Neural progenitor cell (in vitro differentiated cells): ENCODE data around the gene CACNA1C. TPM values are rescaled to one million over a fixed set of nuclear protein-coding genes. Genes with fewer than 3 reads are reported as not detected.

Experiments used
- DNase-seq: peaks from one replicate; pipeline ENCODE4 v3.0.0-alpha.2; 2016; ENCODE audit warnings: low spot score
- H2AFZ ChIP-seq: fragments of 200-600 bp; sonication (generic); replicated peaks from 2 replicates; pipeline ENCODE4 v1.6.1; 2016; ENCODE audit warnings: antibody characterized with exemption
- H3F3A ChIP-seq: fragments of 200-600 bp; sonication (generic); 2 replicates; pipeline ENCODE4 v1.6.1; 2016; ENCODE audit warnings: antibody characterized with exemption, low read depth
- H3K27ac ChIP-seq: fragments of 200-600 bp; sonication (generic); 2 replicates; pipeline ENCODE4 v1.5.1; 2016; ENCODE audit warnings: mild to moderate bottlenecking
- H3K27me3 ChIP-seq: fragments of 200-600 bp; sonication (generic); 2 replicates; pipeline ENCODE4 v1.6.1; 2016; ENCODE audit warnings: mild to moderate bottlenecking, moderate library complexity
- H3K36me3 ChIP-seq: fragments of 200-600 bp; sonication (generic); 2 replicates; pipeline ENCODE4 v1.5.1; 2016
- H3K4me1 ChIP-seq: fragments of 200-600 bp; sonication (generic); 2 replicates; pipeline ENCODE4 v1.6.1; 2016; ENCODE audit warnings: mixed run types
- H3K4me2 ChIP-seq: fragments of 200-600 bp; sonication (generic); 2 replicates; pipeline ENCODE4 v1.6.1; 2016
- H3K4me3 ChIP-seq: fragments of 200-600 bp; sonication (generic); 2 replicates; pipeline ENCODE4 v1.5.1; 2016
- H3K79me2 ChIP-seq: fragments of 200-600 bp; sonication (generic); 2 replicates; pipeline ENCODE4 v1.6.1; 2016; ENCODE audit warnings: low read depth
- H3K9ac ChIP-seq: fragments of 200-600 bp; sonication (generic); 2 replicates; pipeline ENCODE4 v1.6.1; 2016
- H3K9me3 ChIP-seq: fragments of 200-600 bp; sonication (generic); 2 replicates; pipeline ENCODE4 v1.5.1; 2016; ENCODE audit warnings: low read depth
- H4K20me1 ChIP-seq: fragments of 200-600 bp; sonication (generic); 2 replicates; pipeline ENCODE4 v1.6.1; 2016; ENCODE audit warnings: low read depth
- H3K27ac Mint-ChIP-seq: 3 replicates; pipeline ENCODE4 v1.8.0; 2021; ENCODE audit warnings: mixed read lengths
- H3K27me3 Mint-ChIP-seq: 2 replicates; pipeline ENCODE4 v1.8.0; 2022; ENCODE audit warnings: low read depth, mild to moderate bottlenecking, inconsistent platforms, moderate library complexity, mixed read lengths; ENCODE audit not compliant: insufficient read depth
- H3K36me3 Mint-ChIP-seq: 3 replicates; pipeline ENCODE4 v1.8.0; 2021; ENCODE audit warnings: mixed read lengths
- H3K4me1 Mint-ChIP-seq: 3 replicates; pipeline ENCODE4 v1.8.0; 2021; ENCODE audit warnings: mixed read lengths
- H3K4me3 Mint-ChIP-seq: 3 replicates; pipeline ENCODE4 v1.8.0; 2021; ENCODE audit warnings: mild to moderate bottlenecking, moderate library complexity, mixed read lengths
- H3K9me3 Mint-ChIP-seq: 3 replicates; pipeline ENCODE4 v1.8.0; 2020; ENCODE audit warnings: mixed read lengths
- EZH2 ChIP-seq: fragments of 200-600 bp; sonication (generic); IDR thresholded peaks from 2 replicates; pipeline ENCODE4 v1.6.1; 2017; ENCODE audit warnings: antibody characterized with exemption, mild to moderate bottlenecking, moderate library complexity
- EZH2phosphoT487 ChIP-seq: fragments of 200-600 bp; sonication (generic); IDR thresholded peaks from 2 replicates; pipeline ENCODE4 v1.6.1; 2017; ENCODE audit warnings: antibody characterized with exemption
- total RNA-seq: library from RNA; depleted of rRNA; stranded (reverse); fragments of >200 nt; gene quantifications from 2 replicates; pipeline ENCODE4 v1.2.3, GENCODE V29; 2015; ENCODE audit warnings: low replicate concordance
- TF ChIP-seq, protein P1 (sequence below): fragments of 200-600 bp; sonication (generic); IDR thresholded peaks from 2 replicates; pipeline ENCODE4 v1.5.1; 2017; ENCODE audit warnings: antibody characterized with exemption, mild to moderate bottlenecking

The CACNA1C gene
- total RNA-seq, 1 donor from 2014 or later = 2.7 TPM

DNA sequence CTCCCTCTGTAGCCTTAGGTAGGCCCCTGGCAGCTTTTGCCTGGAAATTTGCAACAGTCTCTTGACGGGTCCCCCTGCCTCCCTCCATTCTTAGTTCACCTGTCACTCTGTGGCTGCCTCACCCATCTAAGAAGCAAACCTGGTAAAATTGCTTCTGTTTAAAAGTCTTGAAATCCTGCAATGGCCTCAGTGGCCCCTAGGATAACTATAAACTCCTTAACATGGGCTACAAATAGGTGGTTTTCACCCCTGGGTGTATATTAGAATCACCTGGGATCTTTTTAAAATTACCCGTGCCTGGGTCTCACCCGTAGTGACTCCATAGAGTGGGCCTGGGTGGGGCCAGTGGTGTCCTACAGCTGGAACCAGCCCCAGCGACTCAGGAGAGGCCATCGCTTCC, 332.7 kb downstream of the CACNA1C start:
- Histone ChIP-seq H3K27ac (no peak overlapping the region), H3F3A (no peaks in the 10 kb centered on the region), H3K36me3 (no peaks in the 10 kb centered on the region), H3K9me3 (no peaks in the 10 kb centered on the region), H3K79me2 (no peaks in the 10 kb centered on the region), H2AFZ (no peak overlapping the region), H4K20me1 (no peaks in the 10 kb centered on the region), H3K4me1 (no peaks in the 10 kb centered on the region), H3K4me2 (no peak overlapping the region), H3K27me3 (no peaks in the 10 kb centered on the region), H3K9ac (no peak overlapping the region), H3K4me3 (no peak overlapping the region)
- DNase-seq = no peak
- no peak for TF ChIP-seq EZH2
- TF ChIP-seq, protein P1, sequence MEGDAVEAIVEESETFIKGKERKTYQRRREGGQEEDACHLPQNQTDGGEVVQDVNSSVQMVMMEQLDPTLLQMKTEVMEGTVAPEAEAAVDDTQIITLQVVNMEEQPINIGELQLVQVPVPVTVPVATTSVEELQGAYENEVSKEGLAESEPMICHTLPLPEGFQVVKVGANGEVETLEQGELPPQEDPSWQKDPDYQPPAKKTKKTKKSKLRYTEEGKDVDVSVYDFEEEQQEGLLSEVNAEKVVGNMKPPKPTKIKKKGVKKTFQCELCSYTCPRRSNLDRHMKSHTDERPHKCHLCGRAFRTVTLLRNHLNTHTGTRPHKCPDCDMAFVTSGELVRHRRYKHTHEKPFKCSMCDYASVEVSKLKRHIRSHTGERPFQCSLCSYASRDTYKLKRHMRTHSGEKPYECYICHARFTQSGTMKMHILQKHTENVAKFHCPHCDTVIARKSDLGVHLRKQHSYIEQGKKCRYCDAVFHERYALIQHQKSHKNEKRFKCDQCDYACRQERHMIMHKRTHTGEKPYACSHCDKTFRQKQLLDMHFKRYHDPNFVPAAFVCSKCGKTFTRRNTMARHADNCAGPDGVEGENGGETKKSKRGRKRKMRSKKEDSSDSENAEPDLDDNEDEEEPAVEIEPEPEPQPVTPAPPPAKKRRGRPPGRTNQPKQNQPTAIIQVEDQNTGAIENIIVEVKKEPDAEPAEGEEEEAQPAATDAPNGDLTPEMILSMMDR = no peak
- TF ChIP-seq EZH2phosphoT487 = no peak
- H3K9me3 Mint-ChIP-seq = no peaks in the 10 kb centered on the region
- H3K27ac Mint-ChIP-seq = no peak overlapping the region
- no peak overlapping the region for H3K4me3 Mint-ChIP-seq
- H3K4me1 Mint-ChIP-seq = peaks cover 11% of the 10 kb centered on the region
- no peaks in the 10 kb centered on the region for H3K36me3 Mint-ChIP-seq
- H3K27me3 Mint-ChIP-seq = peaks cover 7% of the 10 kb centered on the region

DNA sequence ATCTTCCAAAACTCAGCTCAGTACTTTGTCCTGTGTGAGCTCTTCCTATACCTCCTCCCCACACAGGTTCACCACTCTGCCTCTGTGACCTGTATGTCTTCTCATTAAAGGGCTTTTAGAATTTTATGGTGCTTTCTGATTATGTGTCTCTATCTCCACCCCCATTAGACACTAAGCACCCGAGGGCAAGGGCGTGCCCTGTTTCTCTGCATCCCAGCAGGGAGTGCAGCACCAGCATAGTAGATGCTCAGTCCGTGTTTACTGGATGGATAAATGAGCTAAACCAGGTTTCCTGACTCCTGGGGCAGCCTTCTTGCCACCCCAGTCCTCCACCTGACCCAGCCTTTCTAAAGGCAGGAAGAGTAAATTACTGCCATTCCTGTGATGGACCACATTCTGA, 333.8 kb downstream of the CACNA1C start:
- H3K4me1 ChIP-seq = no peaks in the 10 kb centered on the region
- H3F3A ChIP-seq = no peaks in the 10 kb centered on the region
- no peak overlapping the region for H3K4me3 Mint-ChIP-seq
- H3K4me2 ChIP-seq = no peak overlapping the region
- no peaks in the 10 kb centered on the region for H3K27me3 ChIP-seq
- H3K9me3 Mint-ChIP-seq = no peaks in the 10 kb centered on the region
- H3K9me3 ChIP-seq = no peaks in the 10 kb centered on the region
- H3K27ac ChIP-seq = no peak overlapping the region
- TF ChIP-seq EZH2 = no peak
- TF ChIP-seq EZH2phosphoT487 = no peak
- TF ChIP-seq, protein P1 = no peak
- no peak overlapping the region for H2AFZ ChIP-seq
- H4K20me1 ChIP-seq = no peaks in the 10 kb centered on the region
- peaks cover 11% of the 10 kb centered on the region for H3K4me1 Mint-ChIP-seq
- no peaks in the 10 kb centered on the region for H3K79me2 ChIP-seq
- no peaks in the 10 kb centered on the region for H3K36me3 ChIP-seq
- H3K27me3 Mint-ChIP-seq = peaks cover 5% of the 10 kb centered on the region
- H3K4me3 ChIP-seq = no peak overlapping the region
- no peaks in the 10 kb centered on the region for H3K36me3 Mint-ChIP-seq
- H3K9ac ChIP-seq = no peak overlapping the region
- no peak overlapping the region for H3K27ac Mint-ChIP-seq
- no peak for DNase-seq

DNA sequence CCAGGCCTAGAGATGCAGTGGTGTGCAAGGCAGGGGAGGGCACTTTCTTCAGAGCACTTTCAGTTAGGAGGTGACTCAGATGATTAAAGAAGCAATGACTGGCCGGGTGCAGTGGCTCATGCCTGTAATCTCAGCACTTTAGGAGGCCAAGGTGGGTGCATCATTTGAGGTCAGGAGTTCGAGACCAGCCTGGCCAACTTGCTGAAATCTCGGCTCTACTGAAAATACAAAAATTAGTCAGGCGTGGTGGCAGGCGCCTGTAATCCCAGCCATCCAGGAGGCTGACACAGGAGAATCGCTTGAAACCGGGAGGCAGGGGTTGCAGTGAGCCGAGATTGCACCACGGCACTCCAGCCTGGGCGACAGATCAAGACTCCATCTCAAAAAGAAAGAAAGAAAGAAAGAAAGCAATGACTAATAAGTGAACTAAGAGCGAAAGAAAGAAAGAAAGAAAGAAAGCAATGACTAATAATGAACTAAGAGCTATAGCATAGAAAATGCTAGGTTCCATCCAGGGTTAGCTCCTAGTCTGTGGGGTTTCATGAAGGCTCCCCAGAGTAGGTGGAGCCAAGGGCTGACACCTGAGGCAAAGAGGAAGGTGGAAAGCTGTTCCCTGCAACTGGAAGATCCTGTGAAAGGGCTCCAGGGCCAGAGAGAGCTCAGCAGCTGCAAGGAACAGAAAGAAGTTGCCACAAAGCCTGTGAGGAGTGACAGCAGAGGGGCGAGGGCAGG, 334.5 kb downstream of the CACNA1C start:
- no peaks in the 10 kb centered on the region for H3K36me3 ChIP-seq
- DNase-seq = no peak
- H3K4me1 Mint-ChIP-seq = peaks cover 14% of the 10 kb centered on the region

GRCh38 chr12:2389079-2389790, 336.4 kb downstream of the CACNA1C start:
- no peak overlapping the region for H3K27ac Mint-ChIP-seq
- no peaks in the 10 kb centered on the region for H3K4me1 ChIP-seq
- H3K4me1 Mint-ChIP-seq = peaks cover 13% of the 10 kb centered on the region
- H3K4me3 ChIP-seq = no peak overlapping the region
- no peaks in the 10 kb centered on the region for H3K9me3 Mint-ChIP-seq
- no peak overlapping the region for H2AFZ ChIP-seq
- H3K4me2 ChIP-seq = no peak overlapping the region
- no peak overlapping the region for H3K9ac ChIP-seq
- H3K36me3 Mint-ChIP-seq = no peaks in the 10 kb centered on the region
- no peaks in the 10 kb centered on the region for H3K27me3 ChIP-seq
- H3K4me3 Mint-ChIP-seq = no peak overlapping the region
- H3K27me3 Mint-ChIP-seq = peaks cover 7% of the 10 kb centered on the region
- no peaks in the 10 kb centered on the region for H3K79me2 ChIP-seq
- H3F3A ChIP-seq = no peaks in the 10 kb centered on the region
- H3K36me3 ChIP-seq = no peaks in the 10 kb centered on the region
- no peaks in the 10 kb centered on the region for H4K20me1 ChIP-seq
- no peak overlapping the region for H3K27ac ChIP-seq
- H3K9me3 ChIP-seq = no peaks in the 10 kb centered on the region
- TF ChIP-seq EZH2 (no peak), EZH2phosphoT487 (no peak)
- TF ChIP-seq, protein P1 = no peak
- no peak for DNase-seq

More for the DNA sequence above, 334.5 kb downstream of the CACNA1C start:
- Histone ChIP-seq H4K20me1 (no peaks in the 10 kb centered on the region), H3K4me3 (no peak overlapping the region), H3K79me2 (no peaks in the 10 kb centered on the region), H3K4me2 (no peak overlapping the region), H3K27ac (no peak overlapping the region), H3K9ac (no peak overlapping the region), H2AFZ (no peak overlapping the region), H3F3A (no peaks in the 10 kb centered on the region), H3K9me3 (no peaks in the 10 kb centered on the region), H3K27me3 (no peaks in the 10 kb centered on the region), H3K4me1 (no peaks in the 10 kb centered on the region)
- TF ChIP-seq EZH2phosphoT487 (no peak), EZH2 (no peak)
- Mint-ChIP-seq H3K9me3 (no peaks in the 10 kb centered on the region), H3K36me3 (no peaks in the 10 kb centered on the region), H3K27ac (no peak overlapping the region), H3K27me3 (peaks cover 5% of the 10 kb centered on the region), H3K4me3 (no peak overlapping the region)
